Measurements from ENCODE around the gene HP.
"Not testable (repeated sequence)": the region's sequence is repeated elsewhere in the genome, so short reads cannot be mapped to it uniquely, and the experiment has no call there.

The HP gene

GRCh38 chr16:72042157-72042660 lies 12.1 kb upstream of the HP start:
- DNase-seq (ENCODE audit: low read depth in 2 of 3, low spot score in 1 of 3): no peak

GRCh38 chr16:72043058-72043457 lies 11.2 kb upstream of the HP start:
- no peak for DNase-seq (ENCODE audit: low read depth in 2 of 3, low spot score in 1 of 3)

- no peak for DNase-seq (ENCODE audit: low read depth in 2 of 3, low spot score in 1 of 3)
Observed at GRCh38 chr16:72043539-72043938, 10.8 kb upstream of the HP start.

- DNase-seq (ENCODE audit: low read depth in 2 of 3, low spot score in 1 of 3): no peak
Observed at GRCh38 chr16:72044296-72044695, 10.0 kb upstream of the HP start.

GRCh38 chr16:72044825-72045359 lies 9.4 kb upstream of the HP start:
- no peak for DNase-seq (ENCODE audit: low read depth in 2 of 3, low spot score in 1 of 3)

GRCh38 chr16:72049110-72049509 lies 5.2 kb upstream of the HP start:
- no peak for DNase-seq (ENCODE audit: low read depth in 2 of 3, low spot score in 1 of 3)

GRCh38 chr16:72050769-72051464 lies 3.4 kb upstream of the HP start:
- DNase-seq (ENCODE audit: low read depth in 2 of 3, low spot score in 1 of 3): no peak

GRCh38 chr16:72051818-72052217 lies 2.5 kb upstream of the HP start:
- no peak for DNase-seq (ENCODE audit: low read depth in 2 of 3, low spot score in 1 of 3)

- DNase-seq (ENCODE audit: low read depth in 2 of 3, low spot score in 1 of 3): no peak
Observed at GRCh38 chr16:72055911-72056310, 1.6 kb downstream of the HP start.

GRCh38 chr16:72057313-72057712 lies 3.0 kb downstream of the HP start:
- not testable (repeated sequence) for DNase-seq (ENCODE audit: low read depth in 2 of 3, low spot score in 1 of 3)

- not testable (repeated sequence) for DNase-seq (ENCODE audit: low read depth in 2 of 3, low spot score in 1 of 3)
Observed at GRCh38 chr16:72059060-72059459, 4.8 kb downstream of the HP start.

GRCh38 chr16:72060405-72060804 lies 6.1 kb downstream of the HP start:
- DNase-seq (ENCODE audit: low read depth in 2 of 3, low spot score in 1 of 3): no peak

- DNase-seq (ENCODE audit: low read depth in 2 of 3, low spot score in 1 of 3): no peak
Observed at GRCh38 chr16:72061564-72061963, 7.3 kb downstream of the HP start.

- DNase-seq (ENCODE audit: low read depth in 2 of 3, low spot score in 1 of 3): no peak
Observed at GRCh38 chr16:72064361-72064894, 10.1 kb downstream of the HP start.

- no peak for DNase-seq (ENCODE audit: low read depth in 2 of 3, low spot score in 1 of 3)
Observed at GRCh38 chr16:72066747-72067146, 12.4 kb downstream of the HP start.

- DNase-seq (ENCODE audit: low read depth in 2 of 3, low spot score in 1 of 3): no peak
Observed at GRCh38 chr16:72068930-72069329, 14.6 kb downstream of the HP start.

- DNase-seq (ENCODE audit: low read depth in 2 of 3, low spot score in 1 of 3): no peak
Observed at GRCh38 chr16:72072514-72073342, 18.4 kb downstream of the HP start.

GRCh38 chr16:72073560-72074230 lies 19.4 kb downstream of the HP start:
- DNase-seq (ENCODE audit: low read depth in 2 of 3, low spot score in 1 of 3): no peak

GRCh38 chr16:72075067-72075466 lies 20.8 kb downstream of the HP start:
- DNase-seq (ENCODE audit: low read depth in 2 of 3, low spot score in 1 of 3): not testable (repeated sequence)

GRCh38 chr16:72076991-72077706 lies 22.8 kb downstream of the HP start:
- DNase-seq (ENCODE audit: low read depth in 2 of 3, low spot score in 1 of 3): not testable (repeated sequence)
